Measurements from ENCODE around the gene ERCC6L2. TPM values are rescaled to one million over a fixed set of nuclear protein-coding genes. Genes with fewer than 3 reads are reported as not detected.

ERCC6L2 gene
- total and polyA plus RNA-seq, 2 of the 4 experiments (the other 2 are of a cell fraction): 13.0 to 67.6 TPM

GRCh38 chr9:95980262-95981125 is 105.0 kb downstream of the ERCC6L2 start:
- H3K14ac ChIP-seq (replicated peaks; ENCODE audit: low read depth, low read length): no peak overlapping the region
- H3K18ac ChIP-seq (ENCODE audit: low read depth, low read length): no peak overlapping the region
- peaks cover 4% of the 10 kb centered on the region for H3K4me1 ChIP-seq (ENCODE audit: control insufficient read depth, insufficient read depth, low read length)
- no peak overlapping the region for H2BK5ac ChIP-seq (ENCODE audit: low read depth, low read length, poor library complexity, severe bottlenecking)
- no peak overlapping the region for H3K27ac ChIP-seq (ENCODE audit: insufficient read depth, low read length)
- POLR2A ChIA-PET (ENCODE audit: unreplicated experiment): interaction anchor here (0.6 kb wide), 1 partner anchor 16 kb away, joined by 4 read pairs; no protein-coding TSS in a partner anchor
- no peak overlapping the region for H3K4me3 ChIP-seq (ENCODE audit: insufficient read depth, low read depth, low read length)
- ATAC-seq (ENCODE audit: low read depth): no peak
- no peak overlapping the region for H3K4ac ChIP-seq (ENCODE audit: low read depth, low read length)
- CTCF ChIA-PET: no interaction called here
- H3K36me3 ChIP-seq (ENCODE audit: control insufficient read depth, insufficient read depth, low read length): peaks cover 2% of the 10 kb centered on the region; the same call in 1 of the 2 replicates
- H3K23ac ChIP-seq (ENCODE audit: low read depth, low read length): no peak overlapping the region
- H4K91ac ChIP-seq (ENCODE audit: insufficient read depth, low read depth, low read length): no peak overlapping the region
- no peaks in the 10 kb centered on the region for H3K27me3 ChIP-seq (ENCODE audit: control insufficient read depth, insufficient read depth, low read length)
- intact Hi-C loops (cut with micrococcal nuclease) (no loop called here), dilution Hi-C loops (cut with HindIII; ENCODE audit: low sequenced_read_pairs, unreplicated experiment) (no loop called here), in situ Hi-C loops (cut with MboI; ENCODE audit: low sequenced_read_pairs) (no loop called here)
- no peak overlapping the region for H4K8ac ChIP-seq (ENCODE audit: low read depth in 2 of 2, low read length in 2 of 2)
- no TSS peak for BruUV-seq (replicated peaks)
- no peak for TF ChIP-seq RAD21 (IDR thresholded peaks at IDR 0.05; ENCODE audit: low read length)
- peak; percentile 76; the same call in 1 of the 2 replicates for TF ChIP-seq CEBPB (IDR thresholded peaks at IDR 0.05; ENCODE audit: low read depth, low read length)
- H3K9me1 ChIP-seq (ENCODE audit: insufficient read depth, low read length): no peaks in the 10 kb centered on the region; the same call in 1 of the 2 replicates
- no peak overlapping the region for H2AK5ac ChIP-seq (ENCODE audit: low read depth, low read length)
- H3K4me2 ChIP-seq (ENCODE audit: low read depth, low read length): no peak overlapping the region
- no peak overlapping the region for H3K9ac ChIP-seq (ENCODE audit: low read depth, low read length)
- DNase-seq: peak; percentile 26
- no peak overlapping the region for H2BK20ac ChIP-seq (ENCODE audit: low read depth, low read length)
- H2BK15ac ChIP-seq (ENCODE audit: low read depth, low read length): no peak overlapping the region
- H2BK120ac ChIP-seq (ENCODE audit: low read depth, low read length): no peak overlapping the region
- no peak overlapping the region for H2AFZ ChIP-seq (replicated peaks; ENCODE audit: low read length, poor library complexity)
- H3K56ac ChIP-seq (ENCODE audit: extremely low read depth, insufficient read depth, low read length): no peak overlapping the region
- H3K9me3 ChIP-seq (ENCODE audit: control insufficient read depth, insufficient read depth, low read length): no peaks in the 10 kb centered on the region
- H2AK9ac ChIP-seq (replicated peaks; ENCODE audit: low read depth, low read length, poor library complexity): no peak overlapping the region
- no peaks in the 10 kb centered on the region for H3K79me1 ChIP-seq (ENCODE audit: low read depth in 1 of 2, low read length in 2 of 2)
- no peaks in the 10 kb centered on the region for H4K20me1 ChIP-seq (ENCODE audit: insufficient read depth, low read length)
- no peak overlapping the region for H4K5ac ChIP-seq (ENCODE audit: low read depth, low read length)
- 100% methylated on average over 1 of the region's 8 CpGs; no CpG with 5 or more reads in 1 of the 2 experiments for WGBS, 2 experiments (ENCODE audit: extremely low coverage in 2 of 2, insufficient read length in 1 of 2)
